Measurements from ENCODE around the gene RIPK3. TPM values are rescaled to one million over a fixed set of nuclear protein-coding genes. Genes with fewer than 3 reads are reported as not detected.

RIPK3 gene
- polyA plus RNA-seq, 2 of the 4 experiments (the other 2 are of a cell fraction): not detected

- CTCF ChIA-PET: interaction anchor here (0.9 to 46.6 kb wide), 7 partner anchors 12 to 131 kb away, joined by 3 to 1142 read pairs (median 135); partner anchors contain the start of genes CBLN3, CIDEB, KHNYN and LTB4R
- peaks cover 15% of the 10 kb centered on the region; the same call in 2 of the 3 replicates for H3K4me1 ChIP-seq
- TF ChIP-seq E2F6 (IDR thresholded peaks at IDR 0.05; ENCODE audit: borderline replicate concordance, low read depth): 0 out of 2 replicates have a peak, but pooled peaks have one; percentile 51
- no peak for TF ChIP-seq EHMT2 (IDR thresholded peaks at IDR 0.05; ENCODE audit: low read depth)
- ATAC-seq (peak; percentile 60 to 69), DNase-seq (ENCODE audit: low read depth in 1 of 2, low spot score in 1 of 2) (peak; percentile 42 to 60), FAIRE-seq (no peak)
- no peaks in the 10 kb centered on the region for H3K9me3 ChIP-seq
- WGBS (ENCODE audit: missing lambda C conversion rate): 35% methylated on average over 7 of the region's 7 CpGs
- POLR2A ChIA-PET: interaction anchor here (1.1 to 3.4 kb wide), 6 partner anchors 8 to 133 kb away, joined by 4 to 53 read pairs (median 6); partner anchors contain the start of genes CHMP4A, RABGGTA and TINF2
- H3K27ac ChIP-seq: peak overlapping the region; percentile 82 to 92
- peak overlapping the region; percentile 81 for H3K4me3 ChIP-seq
- peak overlapping the region; percentile 81 for H3K4me2 ChIP-seq
Observed at GRCh38 chr14:24298892-24299254, 40.9 kb downstream of the RIPK3 start.

DNA sequence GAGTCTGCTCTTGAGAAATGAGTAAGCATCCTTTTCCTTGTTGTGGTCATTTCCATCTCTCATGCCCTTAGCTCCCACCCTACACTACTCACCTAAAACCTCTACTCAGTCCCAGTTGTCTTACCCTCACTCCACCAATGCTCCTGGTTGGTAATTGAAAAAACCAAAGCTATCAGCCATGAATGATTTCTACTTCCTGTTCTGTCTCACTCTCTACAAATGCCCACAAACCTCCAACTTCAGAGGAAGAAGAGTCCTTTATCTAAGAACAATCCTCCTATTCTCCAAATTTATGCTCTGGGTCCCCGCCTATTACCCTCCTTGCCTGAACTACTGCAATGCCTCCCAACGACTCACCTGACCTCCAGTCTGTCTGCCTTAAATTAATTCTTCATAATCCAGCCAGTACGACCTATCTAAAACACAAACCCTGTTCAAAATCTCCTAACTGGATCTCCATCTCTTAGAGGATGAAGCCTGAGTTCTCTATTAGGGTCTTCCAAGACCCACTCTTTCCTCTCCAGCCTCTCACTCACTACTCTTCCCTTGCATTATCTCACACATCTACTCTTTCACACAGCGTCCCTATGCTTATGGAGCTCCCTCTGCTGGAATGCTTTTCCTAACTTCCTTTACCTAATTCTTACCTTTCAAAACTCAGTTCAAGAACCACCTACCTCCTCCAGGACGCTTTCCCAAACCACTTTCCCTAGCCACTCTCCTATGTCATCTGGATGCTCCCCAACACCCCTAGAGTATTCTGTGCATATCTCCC is 42.4 kb downstream of the RIPK3 start:
- Histone ChIP-seq H3K27ac (no peak overlapping the region), H3K4me2 (no peak overlapping the region), H3K4me1 (peaks cover 15% of the 10 kb centered on the region; the same call in 2 of the 3 replicates), H3K4me3 (no peak overlapping the region), H3K9me3 (no peaks in the 10 kb centered on the region)
- TF ChIP-seq POLR2AphosphoS2 (conservative IDR thresholded peaks at IDR 0.05; ENCODE audit: low read length) (no peak), SMC3 (IDR thresholded peaks at IDR 0.05) (peak; percentile 48; the same call in 1 of the 3 replicates), RAD21 (conservative IDR thresholded peaks at IDR 0.05 in 1 of 2, IDR thresholded peaks at IDR 0.05 in 1 of 2) (peak; percentile 28 to 33; a peak in 3 of 5 replicates), CTCF (IDR thresholded peaks at IDR 0.05) (peak; percentile 58)
- ATAC-seq (peak; percentile 66 to 67), DNase-seq (ENCODE audit: low read depth in 1 of 2, low spot score in 1 of 2) (peak; percentile 62 to 64), FAIRE-seq (no peak)
- ChIA-PET CTCF (interaction anchor here (0.7 to 46.6 kb wide), 26 partner anchors 13 to 243 kb away, joined by 3 to 1142 read pairs (median 4); partner anchors contain the start of genes CBLN3, CHMP4A, CIDEB and GMPR2), POLR2A (interaction anchor here (1.1 to 1.9 kb wide), 3 partner anchors 26 to 133 kb away, joined by 4 to 27 read pairs (median 11); partner anchors contain the start of genes KHNYN, RABGGTA and TINF2)
- WGBS (ENCODE audit: missing lambda C conversion rate): 27% methylated on average over 5 of the region's 5 CpGs

DNA sequence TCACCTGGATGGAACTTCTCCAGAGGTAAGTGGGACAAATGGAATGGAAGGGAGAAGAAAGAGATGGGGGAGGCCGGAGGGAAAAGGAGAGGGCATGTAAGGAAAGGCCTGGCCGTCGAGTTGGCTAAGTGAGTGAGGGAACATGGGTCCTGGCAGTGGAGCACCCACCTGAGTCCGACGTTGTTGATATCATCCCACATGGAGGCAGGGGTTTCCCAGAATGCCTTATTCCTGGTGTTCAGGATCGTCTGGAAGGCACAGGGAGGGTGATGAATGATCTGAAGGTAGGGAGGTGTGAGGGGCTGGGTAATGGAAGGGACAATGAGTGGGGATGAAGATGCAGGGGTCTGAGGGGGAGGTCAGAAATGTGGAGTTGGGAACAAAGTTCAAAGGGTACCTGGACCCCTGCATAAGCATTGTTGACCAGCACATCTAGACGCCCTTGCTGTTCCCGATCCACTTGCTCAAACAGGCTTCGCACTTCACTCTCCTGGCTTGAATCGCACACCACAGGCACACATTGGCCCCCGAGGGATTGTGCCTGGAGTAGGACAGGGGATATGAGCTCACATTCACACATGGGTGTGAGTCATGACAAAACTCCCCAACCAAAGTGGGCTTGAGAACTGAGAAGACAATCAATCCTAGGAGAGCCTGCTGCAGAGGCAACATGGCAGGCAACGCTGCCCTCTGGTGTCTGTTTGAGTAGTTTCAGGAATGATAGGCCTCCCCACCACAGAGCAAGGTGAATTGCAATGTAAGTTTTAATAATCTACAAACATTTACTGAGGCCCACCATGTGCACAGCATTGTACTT is 43.2 kb downstream of the RIPK3 start:
- POLR2A ChIA-PET: interaction anchor here (1.4 to 1.9 kb wide), 2 partner anchors 54 to 134 kb away, joined by 4 to 27 read pairs; partner anchors contain the start of genes KHNYN and TINF2
- TF ChIP-seq RAD21 (conservative IDR thresholded peaks at IDR 0.05 in 1 of 2, IDR thresholded peaks at IDR 0.05 in 1 of 2) (peak; percentile 69 to 80), CTCF (IDR thresholded peaks at IDR 0.05) (peak; percentile 79), EHMT2 (IDR thresholded peaks at IDR 0.05; ENCODE audit: low read depth) (no peak), MYC (IDR thresholded peaks at IDR 0.05; ENCODE audit: borderline replicate concordance, low read length) (no peak), SMC3 (IDR thresholded peaks at IDR 0.05) (peak; percentile 74), FOSL2 (IDR thresholded peaks at IDR 0.05) (no peak), FOSL2 (CRISPR knock-in tag; IDR thresholded peaks at IDR 0.05) (peak; percentile 12; the same call in 1 of the 2 replicates)
- no peak overlapping the region for H3K4me2 ChIP-seq
- H3K9me3 ChIP-seq: no peaks in the 10 kb centered on the region
- no peak overlapping the region for H3K27ac ChIP-seq
- no peak for FAIRE-seq
- CTCF ChIA-PET: interaction anchor here (0.7 to 46.6 kb wide), 25 partner anchors 14 to 242 kb away, joined by 3 to 1142 read pairs (median 5); partner anchors contain the start of genes CBLN3, CHMP4A, CIDEB and GMPR2
- peak; percentile 77 to 87 for DNase-seq (ENCODE audit: low read depth in 1 of 2, low spot score in 1 of 2)
- peaks cover 15% of the 10 kb centered on the region; the same call in 2 of the 3 replicates for H3K4me1 ChIP-seq
- ATAC-seq: peak; percentile 75 to 80
- H3K4me3 ChIP-seq: no peak overlapping the region
- 61% methylated on average over 12 of the region's 12 CpGs for WGBS (ENCODE audit: missing lambda C conversion rate)
